GM19238 (cell line): ENCODE results near the gene CFAP61.

Source experiments
- DNase-seq: peaks from one replicate; pipeline ENCODE4 v3.0.0; 2011; ENCODE audit warnings: low spot score; ENCODE audit not compliant: insufficient read length

The CFAP61 gene

DNA sequence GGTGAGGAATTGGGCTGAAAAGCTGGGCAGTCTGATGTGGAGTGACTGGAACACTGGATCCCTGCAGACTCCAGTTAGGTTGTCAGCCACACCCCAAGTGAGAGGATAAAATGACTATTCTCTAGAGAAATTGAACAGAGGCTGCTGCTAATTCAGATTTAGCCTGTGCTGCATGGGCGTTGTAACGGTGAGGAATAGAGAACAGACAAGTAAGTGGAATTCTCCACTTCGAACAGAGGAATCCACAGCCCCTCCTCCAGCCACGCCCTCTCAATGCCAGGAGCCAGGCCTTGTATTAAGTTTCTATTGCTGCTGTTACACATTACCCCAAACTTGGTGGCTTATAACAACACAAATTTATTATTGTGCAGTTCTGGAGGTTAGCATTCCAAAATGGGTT is 109.3 kb downstream of the CFAP61 start:
- no peak for DNase-seq

- no peak for DNase-seq
Observed at GRCh38 chr20:20167698-20168097, 115.4 kb downstream of the CFAP61 start.

- no peak for DNase-seq
Observed at GRCh38 chr20:20173254-20173653, 120.9 kb downstream of the CFAP61 start.

DNA sequence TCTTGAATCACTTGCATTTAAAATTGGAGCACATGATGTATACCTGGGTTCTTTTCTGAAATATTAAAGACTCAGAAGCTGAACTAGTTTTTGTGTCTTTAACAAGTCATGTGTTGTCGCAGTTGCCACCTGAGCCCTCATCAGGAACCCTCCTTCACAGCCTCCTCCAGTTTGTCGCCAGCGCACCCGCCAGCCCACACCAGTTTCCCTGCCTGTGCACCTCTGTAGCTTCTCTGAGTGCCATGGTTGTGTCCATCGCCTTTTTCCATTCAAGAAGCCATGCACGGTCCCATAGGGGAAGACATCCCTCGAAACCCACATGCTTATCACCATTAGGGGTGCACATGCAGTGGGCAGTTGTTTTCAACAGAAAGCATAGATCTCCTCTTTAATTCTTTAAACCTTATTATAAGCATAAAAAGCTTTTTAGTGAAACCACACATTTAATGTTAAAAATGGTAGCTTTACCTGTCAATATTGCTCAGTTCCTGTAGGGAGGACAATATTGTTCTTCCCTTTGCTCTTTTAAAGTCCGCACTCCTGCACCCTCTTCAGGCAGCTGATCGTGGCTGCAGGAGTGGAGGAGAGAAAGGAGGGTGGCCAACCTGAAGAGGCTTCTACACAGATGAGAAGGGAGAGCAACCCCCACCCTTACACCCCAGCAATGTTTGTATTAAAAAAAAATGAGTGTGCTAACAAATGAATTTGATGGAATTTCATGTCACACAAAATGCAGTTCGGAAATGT is 121.9 kb downstream of the CFAP61 start:
- no peak for DNase-seq

GRCh38 chr20:20181322-20181721 is 129.0 kb downstream of the CFAP61 start:
- DNase-seq = no peak

- no peak for DNase-seq
Observed at GRCh38 chr20:20184149-20184548, 131.8 kb downstream of the CFAP61 start.

- DNase-seq = no peak
Observed at GRCh38 chr20:20184706-20185105, 132.4 kb downstream of the CFAP61 start.

- no peak for DNase-seq
Observed at GRCh38 chr20:20188647-20189046, 136.3 kb downstream of the CFAP61 start.

DNA sequence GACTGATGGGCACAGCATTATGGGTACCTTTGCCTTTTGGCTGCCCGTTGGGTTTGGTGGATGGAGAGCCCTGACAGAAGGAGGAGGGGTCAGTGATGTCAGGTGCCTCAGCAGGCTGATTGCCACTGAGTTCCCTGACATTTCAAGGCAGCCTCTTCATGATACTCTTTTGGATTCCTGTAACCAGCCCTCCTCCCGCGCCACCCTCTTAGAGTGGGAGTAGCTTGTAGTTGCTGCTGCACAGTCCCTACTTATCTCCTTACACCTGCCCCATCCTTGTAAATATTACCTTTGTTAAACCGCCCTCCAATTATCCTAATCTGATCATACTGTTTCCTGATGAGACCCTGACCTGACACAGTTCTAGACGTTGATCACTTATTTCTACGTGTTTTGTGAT is 140.0 kb downstream of the CFAP61 start:
- no peak for DNase-seq

- DNase-seq = no peak
Observed at GRCh38 chr20:20195021-20195705, 142.8 kb downstream of the CFAP61 start.

GRCh38 chr20:20196610-20197009 is 144.3 kb downstream of the CFAP61 start:
- DNase-seq = no peak

DNA sequence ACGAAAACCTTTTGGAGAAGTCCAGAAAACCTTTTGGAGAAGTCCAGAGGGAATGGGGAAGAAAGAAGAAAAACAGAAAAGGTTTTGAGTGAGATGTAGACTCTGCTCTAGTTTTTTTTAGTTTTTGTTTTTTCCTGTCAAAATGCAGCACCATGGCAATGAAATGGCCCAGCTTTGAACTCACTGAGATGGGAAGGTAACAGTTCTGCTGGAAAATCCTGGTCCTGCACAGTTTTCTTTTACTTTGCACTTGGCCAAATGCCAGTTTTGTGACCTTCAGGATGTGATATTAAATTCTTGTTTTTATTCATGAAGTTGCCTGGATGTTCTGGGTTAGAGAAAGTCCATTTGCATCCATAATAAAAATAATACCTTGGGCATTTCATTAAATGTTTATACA is 145.7 kb downstream of the CFAP61 start:
- DNase-seq = no peak

GRCh38 chr20:20199361-20200160 is 147.2 kb downstream of the CFAP61 start:
- DNase-seq = no peak

GRCh38 chr20:20201124-20201523 is 148.8 kb downstream of the CFAP61 start:
- DNase-seq = no peak

DNA sequence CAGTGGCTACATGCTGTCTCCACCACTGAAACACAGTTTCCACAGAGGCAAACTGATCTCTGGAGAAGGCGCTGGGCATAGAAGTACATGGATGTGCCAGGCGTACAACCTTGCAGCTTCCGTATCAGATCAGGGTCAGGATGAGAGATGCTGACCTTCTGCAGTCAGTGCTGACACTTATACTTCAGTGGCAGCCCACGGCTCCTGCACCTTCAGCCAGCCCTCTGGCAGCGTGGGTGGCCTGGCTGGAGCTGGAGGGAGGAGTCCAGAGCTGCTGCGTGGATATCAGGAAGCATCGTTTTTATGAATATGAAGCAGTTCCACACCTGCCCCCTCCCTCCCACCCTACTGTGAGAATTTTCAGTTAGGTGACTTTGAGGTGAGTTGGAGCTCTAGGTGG is 149.3 kb downstream of the CFAP61 start:
- no peak for DNase-seq

- no peak for DNase-seq
Observed at GRCh38 chr20:20202768-20203167, 150.4 kb downstream of the CFAP61 start.

DNA sequence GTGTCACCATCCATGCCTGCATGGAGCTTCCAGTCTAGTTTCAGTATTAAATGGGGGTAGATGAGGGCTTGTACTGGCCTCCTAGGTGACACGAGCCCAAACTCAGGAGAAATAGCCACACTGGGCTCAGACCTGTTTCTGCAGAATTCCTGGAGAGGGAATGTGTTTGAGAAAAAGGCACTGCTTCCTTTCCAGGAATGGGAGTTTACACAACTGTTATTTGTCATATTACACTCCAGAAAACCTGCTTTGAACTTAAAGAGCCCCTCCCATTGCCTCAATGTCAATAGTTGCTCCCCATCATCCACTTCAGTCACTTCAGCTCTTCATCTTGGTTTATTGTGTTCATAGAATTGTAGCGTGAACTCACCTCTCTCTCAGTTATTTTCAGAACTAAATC is 151.5 kb downstream of the CFAP61 start:
- no peak for DNase-seq

DNA sequence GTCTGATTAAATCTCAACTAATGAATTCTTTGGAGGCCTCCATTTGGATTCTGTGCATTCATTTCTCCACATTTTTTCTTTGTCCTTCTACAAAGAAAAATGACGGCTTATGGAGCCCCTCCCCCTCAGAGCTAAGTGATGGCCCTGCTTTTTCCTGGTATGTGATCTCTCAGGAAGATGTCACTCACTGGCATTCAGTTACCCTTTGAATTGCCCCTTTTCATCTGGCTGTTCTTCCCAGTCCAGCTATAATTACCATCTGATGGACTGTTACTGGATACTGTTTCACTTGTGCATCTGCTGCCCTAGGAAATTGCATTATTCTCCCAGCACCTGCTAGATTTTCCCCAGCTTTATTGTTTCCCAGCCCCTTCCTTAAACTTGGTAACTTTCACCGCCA is 151.9 kb downstream of the CFAP61 start:
- DNase-seq = no peak

- no peak for DNase-seq
Observed at GRCh38 chr20:20205141-20205861, 153.0 kb downstream of the CFAP61 start.

- no peak for DNase-seq
Observed at GRCh38 chr20:20205862-20206236, 153.5 kb downstream of the CFAP61 start.

DNA sequence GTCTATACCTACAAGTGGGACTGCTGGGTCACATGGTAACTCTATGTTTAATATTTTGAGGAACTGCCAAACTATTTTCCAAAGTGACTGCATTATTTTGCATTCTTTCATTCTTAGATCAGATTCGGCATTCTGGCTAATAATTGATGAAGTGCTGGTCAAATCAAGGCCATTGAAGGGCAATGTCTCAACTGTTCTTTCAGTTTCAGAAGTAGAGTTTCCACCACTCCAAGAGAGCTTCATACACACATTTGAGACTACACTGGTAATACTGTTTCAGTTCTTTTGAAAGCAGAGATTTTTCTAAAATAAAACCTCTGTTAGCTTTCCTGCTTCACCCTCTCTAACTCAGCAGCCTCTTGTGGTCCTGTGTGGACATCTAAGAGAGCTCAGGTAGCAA is 154.5 kb downstream of the CFAP61 start:
- DNase-seq = peak; percentile 46

DNA sequence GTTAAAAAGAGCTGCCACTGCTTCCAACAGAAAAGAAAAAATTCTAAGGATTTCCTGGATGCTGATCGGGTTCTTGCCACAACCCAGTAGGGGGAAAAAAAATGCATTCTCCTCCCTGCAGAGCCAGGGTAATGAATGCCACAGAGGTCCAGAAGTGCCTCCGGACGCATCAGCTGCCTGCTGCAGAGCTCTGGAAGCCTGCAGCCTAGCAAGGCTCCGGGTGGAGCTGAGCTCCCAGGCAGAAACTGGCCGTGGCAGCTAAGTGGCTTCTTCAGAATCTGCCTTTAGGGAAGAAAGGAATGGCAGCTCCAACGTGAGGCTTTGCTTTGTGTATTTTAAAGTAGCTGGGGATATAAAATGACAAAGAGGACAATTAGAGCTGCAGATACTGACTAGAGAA is 155.0 kb downstream of the CFAP61 start:
- no peak for DNase-seq
